ENCODE results near the gene ASB9. TPM values are rescaled to one million over a fixed set of nuclear protein-coding genes. Genes with fewer than 3 reads are reported as not detected.

Gene ASB9
- total RNA-seq, 1 experiment from 2014 or later = not detected

GRCh38 chrX:15277604-15278003 lies 7.7 kb upstream of the ASB9 start:
- Histone ChIP-seq H3K4me1 (ENCODE audit: insufficient read depth, low read length) (no peaks in the 10 kb centered on the region), H2BK20ac (ENCODE audit: low read depth, low read length, poor library complexity, severe bottlenecking) (no peak overlapping the region), H4K5ac (ENCODE audit: insufficient read length, low read depth, low read length) (no peak overlapping the region), H2BK5ac (ENCODE audit: insufficient read length, low read length) (no peak overlapping the region), H3T11ph (ENCODE audit: low read length) (no peak overlapping the region), H3K23me2 (ENCODE audit: insufficient read length, low read depth, low read length, poor library complexity, severe bottlenecking) (no peaks in the 10 kb centered on the region), H3K27me3 (ENCODE audit: insufficient read depth, low read length) (no peaks in the 10 kb centered on the region), H3K4me2 (ENCODE audit: insufficient read depth, insufficient read length, low read length) (no peak overlapping the region), H4K20me1 (ENCODE audit: control insufficient read depth, insufficient read depth, insufficient read length) (no peaks in the 10 kb centered on the region), H3K27ac (ENCODE audit: insufficient read length, low read depth, low read length) (no peak overlapping the region), H4K8ac (replicated peaks; ENCODE audit: insufficient read length, low read depth, low read length) (no peak overlapping the region), H2AFZ (ENCODE audit: low read length) (no peak overlapping the region), H3K79me2 (ENCODE audit: insufficient read depth, low read length) (no peaks in the 10 kb centered on the region), H3K4ac (ENCODE audit: low read depth, low read length) (no peak overlapping the region), H3K9me3 (ENCODE audit: control insufficient read depth, low read depth, low read length) (no peaks in the 10 kb centered on the region), H2BK15ac (ENCODE audit: low read depth, low read length) (no peak overlapping the region), H4K91ac (ENCODE audit: insufficient read length, low read depth, low read length) (no peak overlapping the region), H3K56ac (ENCODE audit: insufficient read length, low read depth, low read length) (no peak overlapping the region), H3K9ac (ENCODE audit: extremely low read depth, insufficient read length, low read length) (no peak overlapping the region), H2AK5ac (ENCODE audit: insufficient read length, low read length) (no peak overlapping the region), H2BK12ac (ENCODE audit: insufficient read length, low read depth, low read length) (no peak overlapping the region), H3K14ac (ENCODE audit: insufficient read depth, low read length) (no peak overlapping the region), H3K23ac (ENCODE audit: insufficient read length, low read depth, low read length) (no peak overlapping the region), H2BK120ac (ENCODE audit: low read depth, low read length, poor library complexity, severe bottlenecking) (no peak overlapping the region), H3K79me1 (ENCODE audit: insufficient read depth, low read depth, low read length, poor library complexity, severe bottlenecking) (no peaks in the 10 kb centered on the region), H3K18ac (ENCODE audit: insufficient read length, low read depth, low read length) (no peak overlapping the region)
- DNase-seq = no peak
- no peaks in the 10 kb centered on the region for H3K27me3 Mint-ChIP-seq (ENCODE audit: low read depth)
- H3K36me3 Mint-ChIP-seq (ENCODE audit: insufficient read depth in 1 of 3, low read depth in 3 of 3) = no peaks in the 10 kb centered on the region; a peak in 1 of 7 replicates
- H3K4me3 Mint-ChIP-seq = no peak overlapping the region
- TF ChIP-seq, protein P1, sequence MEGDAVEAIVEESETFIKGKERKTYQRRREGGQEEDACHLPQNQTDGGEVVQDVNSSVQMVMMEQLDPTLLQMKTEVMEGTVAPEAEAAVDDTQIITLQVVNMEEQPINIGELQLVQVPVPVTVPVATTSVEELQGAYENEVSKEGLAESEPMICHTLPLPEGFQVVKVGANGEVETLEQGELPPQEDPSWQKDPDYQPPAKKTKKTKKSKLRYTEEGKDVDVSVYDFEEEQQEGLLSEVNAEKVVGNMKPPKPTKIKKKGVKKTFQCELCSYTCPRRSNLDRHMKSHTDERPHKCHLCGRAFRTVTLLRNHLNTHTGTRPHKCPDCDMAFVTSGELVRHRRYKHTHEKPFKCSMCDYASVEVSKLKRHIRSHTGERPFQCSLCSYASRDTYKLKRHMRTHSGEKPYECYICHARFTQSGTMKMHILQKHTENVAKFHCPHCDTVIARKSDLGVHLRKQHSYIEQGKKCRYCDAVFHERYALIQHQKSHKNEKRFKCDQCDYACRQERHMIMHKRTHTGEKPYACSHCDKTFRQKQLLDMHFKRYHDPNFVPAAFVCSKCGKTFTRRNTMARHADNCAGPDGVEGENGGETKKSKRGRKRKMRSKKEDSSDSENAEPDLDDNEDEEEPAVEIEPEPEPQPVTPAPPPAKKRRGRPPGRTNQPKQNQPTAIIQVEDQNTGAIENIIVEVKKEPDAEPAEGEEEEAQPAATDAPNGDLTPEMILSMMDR (conservative IDR thresholded peaks at IDR 0.05) = no peak
- peaks cover 24 to 61% of the 10 kb centered on the region in 2 experiments for H3K9me3 Mint-ChIP-seq
- no peak overlapping the region for H3K27ac Mint-ChIP-seq
- WGBS (ENCODE audit: extremely low coverage, insufficient read length, low lambda C conversion rate) = no CpG with 5 or more reads among the region's 1 CpG
- no peaks in the 10 kb centered on the region for H3K4me1 Mint-ChIP-seq
